Sigmoid colon (tissue), 4 donors: Measurements from ENCODE around the gene DCTPP1.

Experiments used
- CTCF ChIP-seq, 4 experiments: fragments of 450-650 bp in 3 of 4; fragments of 200-600 bp in 1 of 4; IDR thresholded peaks; one replicate each; pipeline ENCODE4 v1.5.1; 2016 to 2019; ENCODE audit warnings: antibody characterized with exemption in 4 of 4, mild to moderate bottlenecking in 3 of 4, moderate library complexity in 2 of 4
- POLR2A ChIP-seq, 2 donors: fragments of 450-650 bp; IDR thresholded peaks; one replicate each; pipeline ENCODE4 v1.6.1; 2016; ENCODE audit warnings: antibody characterized with exemption in 2 of 2, mild to moderate bottlenecking in 2 of 2, moderate library complexity in 2 of 2
- POLR2AphosphoS5 ChIP-seq, 4 donors: sonication (generic); formaldehyde crosslinking; IDR thresholded peaks; one replicate each; pipeline ENCODE4 v1.6.1; 2017; ENCODE audit warnings: antibody characterized with exemption in 4 of 4

GRCh38 chr16:30417529-30418349 lies 12.1 kb downstream of the DCTPP1 start:
- TF ChIP-seq CTCF (IDR thresholded peaks at IDR 0.05) (peak in 1 of 4 experiments; percentile 26), POLR2A (IDR thresholded peaks at IDR 0.05) (no peak), POLR2AphosphoS5 (IDR thresholded peaks at IDR 0.05) (peak; percentile 15 to 41 (median 30))
